HG03135 (cell line): Measurements from ENCODE around the gene SRGAP3.
"Not testable (repeated sequence)": the region's sequence is repeated elsewhere in the genome, so short reads cannot be mapped to it uniquely, and the experiment has no call there.

Source experiments
- ATAC-seq: cut with Tn5 transposase; IDR thresholded peaks from one replicate; pipeline ENCODE4 v1.9.1; 2021; ENCODE audit warnings: mild to moderate bottlenecking, moderate library complexity; ENCODE audit not compliant: unreplicated experiment

Gene SRGAP3

DNA sequence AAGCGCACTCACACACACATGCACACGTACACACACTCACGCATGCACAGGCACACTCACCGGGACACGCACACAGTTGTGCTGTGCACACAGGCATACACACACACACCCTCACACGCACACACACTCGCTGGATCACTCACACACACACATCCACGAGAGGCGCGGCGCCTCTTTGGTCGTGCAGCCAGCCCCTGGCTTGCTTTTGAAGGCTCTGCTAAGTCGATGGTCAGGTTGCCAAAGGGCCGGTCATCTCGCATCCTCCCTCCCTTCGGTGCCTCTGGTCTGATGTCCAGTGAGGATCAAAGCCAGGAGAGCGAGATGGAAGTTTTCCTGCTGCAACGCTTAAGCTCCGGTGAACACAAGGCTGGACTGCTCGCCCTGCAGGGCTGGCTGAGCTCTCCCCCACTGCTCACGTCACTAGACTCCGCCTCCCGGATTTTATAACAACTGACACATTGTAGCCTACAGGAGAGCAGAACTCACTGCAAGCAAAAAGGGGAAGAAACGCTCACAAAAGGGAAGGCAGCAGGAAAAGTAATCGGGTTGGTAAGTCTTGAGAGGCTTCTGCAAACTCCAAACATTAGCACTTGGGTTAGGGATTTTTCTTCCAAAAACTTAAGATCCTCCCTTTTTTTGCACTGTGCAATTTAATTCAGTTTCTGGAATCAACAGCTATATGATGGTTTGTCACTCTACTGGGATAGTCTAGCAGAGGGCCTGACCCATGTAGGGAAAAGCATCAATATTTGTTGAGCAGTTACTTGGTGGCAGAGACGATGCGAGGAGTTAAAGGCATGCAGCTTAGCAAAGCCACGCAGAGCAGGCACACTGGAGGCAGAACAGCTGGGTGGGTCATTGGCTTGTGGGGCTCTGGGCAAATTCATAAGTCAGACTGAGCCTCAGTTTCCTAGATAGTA is at the start of gene SRGAP3:
SRGAP3 (minus strand) TSS at position 374 of the 920 bp plus-strand sequence. CDS start 695 bp downstream, outside the sequence.
- ATAC-seq, result peak; percentile 100

GRCh38 chr3:9298236-9298635 is 48.8 kb upstream of the SRGAP3 start:
- no peak for ATAC-seq

- ATAC-seq, result no peak
Observed at GRCh38 chr3:9296241-9296640, 46.8 kb upstream of the SRGAP3 start.

- no peak for ATAC-seq
Observed at GRCh38 chr3:9295007-9295406, 45.6 kb upstream of the SRGAP3 start.

GRCh38 chr3:9293953-9294352 is 44.5 kb upstream of the SRGAP3 start:
- not testable (repeated sequence) for ATAC-seq

DNA sequence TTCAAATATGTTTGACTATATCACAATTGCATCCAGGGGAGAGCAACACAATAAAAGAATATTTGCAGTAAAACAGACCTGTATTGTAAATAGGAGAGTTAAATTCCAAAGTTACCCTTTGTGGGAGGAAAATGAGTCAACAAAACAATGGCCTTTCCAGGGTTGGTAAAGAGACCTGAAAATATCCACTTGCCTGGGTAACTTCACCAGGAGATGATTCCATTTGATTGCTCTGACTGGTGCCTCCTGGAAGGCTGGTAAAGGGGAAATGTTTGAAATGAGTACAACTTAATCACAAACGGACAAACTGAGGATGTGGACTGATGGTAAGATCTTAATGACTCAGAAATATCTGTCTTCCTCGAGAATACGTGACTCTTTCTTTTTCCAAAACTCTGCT is 43.6 kb upstream of the SRGAP3 start:
- no peak for ATAC-seq

- no peak for ATAC-seq
Observed at GRCh38 chr3:9292516-9292915, 43.1 kb upstream of the SRGAP3 start.

GRCh38 chr3:9291821-9292410 is 42.5 kb upstream of the SRGAP3 start:
- ATAC-seq, result no peak

DNA sequence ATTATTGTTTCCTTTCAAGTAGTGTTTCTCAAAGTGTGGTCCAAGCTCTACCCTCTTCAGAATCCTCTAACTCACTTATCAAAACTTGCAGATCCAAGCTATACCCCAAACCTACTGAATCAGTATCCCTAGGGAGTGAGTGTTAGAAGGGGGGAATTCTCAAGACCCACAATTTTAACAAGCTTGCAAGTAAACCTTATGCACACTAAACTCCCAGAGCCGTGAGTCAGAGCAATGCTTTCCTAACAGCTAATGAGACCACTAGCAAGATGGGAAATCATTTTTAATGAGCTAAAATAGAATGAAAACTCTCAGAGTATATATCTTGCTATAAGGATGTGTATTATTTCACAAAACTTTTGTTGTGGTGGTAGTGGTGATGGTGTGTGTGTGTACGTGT is 41.1 kb upstream of the SRGAP3 start:
- ATAC-seq, result no peak

DNA sequence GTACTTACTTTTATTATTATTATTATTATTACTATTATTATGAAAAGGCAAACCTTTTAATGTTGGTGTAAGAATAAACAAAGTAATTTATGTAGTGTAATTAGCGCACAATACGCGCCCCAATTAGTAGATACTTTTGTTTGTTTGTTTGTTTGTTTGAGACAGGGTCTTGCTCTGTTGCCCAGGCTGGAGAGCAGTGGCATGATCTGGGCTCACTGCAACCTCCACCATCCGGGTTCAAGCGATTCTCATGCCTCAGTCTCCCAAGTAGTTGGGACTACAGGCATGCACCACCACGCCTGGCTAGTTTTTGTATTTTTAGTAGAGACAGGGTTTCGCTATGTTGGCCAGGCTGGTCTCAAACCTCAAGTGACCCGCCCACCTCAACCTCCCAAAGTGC is 32.1 kb upstream of the SRGAP3 start:
- not testable (repeated sequence) for ATAC-seq

GRCh38 chr3:9280451-9281219 is 31.2 kb upstream of the SRGAP3 start:
- ATAC-seq, result no peak

GRCh38 chr3:9279966-9280365 is 30.5 kb upstream of the SRGAP3 start:
- no peak for ATAC-seq

DNA sequence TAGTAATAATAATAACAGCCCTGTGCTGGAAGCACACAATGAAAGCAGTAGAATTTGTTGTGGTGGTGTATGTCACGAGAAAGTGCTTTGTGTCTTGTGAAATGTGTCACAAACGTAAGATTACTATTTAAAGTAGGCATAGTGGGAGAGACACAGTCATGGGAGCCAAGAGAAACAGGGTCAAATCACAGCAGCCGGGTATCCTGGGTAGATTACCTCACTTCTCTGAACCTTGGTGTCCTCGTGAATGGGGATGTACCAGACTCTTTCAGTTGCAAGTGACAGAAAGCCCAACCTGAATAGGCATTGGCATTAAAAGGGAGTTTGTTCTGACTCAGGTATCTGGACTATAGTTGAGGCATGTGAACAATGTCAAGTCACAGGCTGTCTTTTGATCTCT is 29.1 kb upstream of the SRGAP3 start:
- no peak for ATAC-seq

- ATAC-seq, result no peak
Observed at GRCh38 chr3:9278085-9278484, 28.6 kb upstream of the SRGAP3 start.

DNA sequence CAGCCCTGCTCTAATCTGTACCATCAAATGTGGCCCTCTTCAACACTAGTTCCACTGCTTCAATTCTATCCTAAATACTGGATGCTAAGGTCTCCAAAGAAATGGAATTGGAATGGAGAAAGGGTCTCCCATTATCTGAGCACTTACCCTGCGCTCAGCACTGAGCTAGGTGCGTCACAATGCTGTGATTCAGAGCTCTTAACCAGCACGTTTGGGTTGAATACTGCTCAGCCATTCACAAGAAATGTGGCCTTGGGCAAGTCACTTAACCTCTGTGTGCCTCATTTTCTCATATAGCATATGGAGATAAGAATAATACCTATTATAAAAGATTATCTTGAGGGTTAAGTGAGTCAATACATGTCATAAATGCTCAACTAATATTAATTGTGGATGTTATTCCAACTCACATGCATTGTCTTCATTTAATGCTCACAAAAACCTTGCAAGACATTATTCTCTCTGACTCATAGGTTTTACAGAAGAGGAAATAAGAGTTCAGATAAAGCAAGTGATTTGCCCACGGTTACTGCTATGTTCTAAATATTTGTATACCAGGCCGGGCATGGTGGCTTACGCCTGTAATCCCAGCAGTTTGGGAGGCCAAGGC is 27.4 kb upstream of the SRGAP3 start:
- no peak for ATAC-seq

- no peak for ATAC-seq
Observed at GRCh38 chr3:9271903-9272302, 22.5 kb upstream of the SRGAP3 start.

DNA sequence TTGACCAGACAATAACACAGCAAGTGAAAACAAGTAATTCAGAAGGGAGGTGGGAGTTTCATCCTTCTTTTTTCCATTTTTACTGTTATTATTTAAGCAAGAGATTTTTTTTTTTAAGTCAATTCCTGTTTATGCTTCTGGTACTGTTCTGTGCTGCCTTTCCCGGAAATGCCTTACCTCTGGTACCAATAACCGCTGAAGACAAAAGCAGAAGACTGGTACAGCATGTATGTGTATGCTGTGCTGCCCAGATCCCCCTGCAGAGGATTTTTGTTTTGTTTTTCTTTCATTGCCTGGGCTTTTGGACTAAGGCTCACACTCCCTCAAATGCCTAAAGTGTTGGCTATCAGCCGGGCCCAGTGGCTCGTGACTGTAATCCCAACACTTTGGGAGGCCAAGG is 21.3 kb upstream of the SRGAP3 start:
- no peak for ATAC-seq

DNA sequence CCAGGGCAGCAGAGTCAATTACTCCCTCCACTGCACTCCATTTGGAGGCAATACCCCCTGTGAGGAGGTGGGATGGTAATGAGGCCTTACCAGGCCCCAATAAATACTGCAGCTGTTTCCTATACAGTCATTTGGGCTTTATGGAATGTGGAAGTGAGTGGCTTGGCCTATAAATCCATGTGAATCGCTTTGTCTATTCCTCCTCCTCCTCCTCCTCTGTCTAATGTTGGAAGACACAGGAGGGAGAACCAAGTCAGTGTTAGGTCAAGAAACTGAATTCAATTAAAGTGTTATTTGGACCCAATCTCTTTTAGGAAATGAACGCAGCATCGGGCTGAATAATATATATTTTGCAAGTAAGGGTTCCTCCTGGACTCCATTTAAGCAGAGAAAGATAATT is 17.3 kb upstream of the SRGAP3 start:
- ATAC-seq, result no peak

DNA sequence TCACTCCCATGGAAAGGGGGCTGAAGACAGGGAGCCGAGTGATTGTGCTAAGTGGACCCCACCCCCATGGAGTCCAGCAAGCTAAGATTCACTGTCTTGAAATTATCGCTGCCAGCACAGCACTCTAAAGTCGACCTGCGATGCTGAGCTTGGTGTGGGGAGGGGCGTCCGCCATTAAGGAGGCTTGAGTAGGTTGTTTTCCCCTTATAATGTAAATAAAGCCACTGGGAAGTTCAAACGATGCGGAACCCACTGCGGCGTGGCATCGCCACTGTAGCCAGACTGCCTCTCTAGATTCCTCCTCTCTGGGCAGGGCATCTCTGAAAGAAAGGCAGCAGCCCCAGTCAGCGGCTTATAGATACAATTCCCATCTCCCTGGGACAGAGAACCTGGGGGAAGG is 10.9 kb upstream of the SRGAP3 start:
- ATAC-seq, result no peak

GRCh38 chr3:9257092-9257491 is 7.6 kb upstream of the SRGAP3 start:
- ATAC-seq, result no peak

GRCh38 chr3:9255976-9256375 is 6.5 kb upstream of the SRGAP3 start:
- no peak for ATAC-seq
